ENCODE measurements around the gene NCK1.

Gene NCK1

GRCh38 chr3:136990826-136991225 is 128.8 kb downstream of the NCK1 start:
- DNase-seq = no peak

- no peak for DNase-seq
Observed at GRCh38 chr3:136992115-136992514, 130.1 kb downstream of the NCK1 start.

- DNase-seq = no peak
Observed at GRCh38 chr3:136994772-136995516, 132.9 kb downstream of the NCK1 start.

- no peak for DNase-seq
Observed at GRCh38 chr3:136995652-136996051, 133.6 kb downstream of the NCK1 start.

Data from CD4-positive, alpha-beta T cell treated with Interleukin-15 for 1 hour (primary cell).